H1 (cell line): ENCODE data around the gene PLXDC2. TPM values are rescaled to one million over a fixed set of nuclear protein-coding genes. Genes with fewer than 3 reads are reported as not detected.

ENCODE experiments used
- CTCF ChIA-PET: fragments of 300-600 bp; sonication (Branson Sonifier 250); formaldehyde crosslinking; loops from one replicate; lab custom pipeline; 2021; ENCODE audit not compliant: partially characterized antibody; lab: Charles Lee
- POLR2A ChIA-PET: fragments of 300-600 bp; sonication (Branson Sonifier 250); formaldehyde crosslinking; loops from one replicate; lab custom pipeline; 2021; ENCODE audit warnings: inconsistent platforms; ENCODE audit not compliant: partially characterized antibody; lab: Charles Lee
- DNase-seq, 2 experiments: peaks; one replicate each; pipeline versions ENCODE4 v3.0.0 to v3.0.0-alpha.2; 2010 to 2022; ENCODE audit warnings: low spot score in 2 of 2, low read depth in 1 of 2, mixed read lengths in 1 of 2
- FAIRE-seq: peaks from 2 replicates; lab custom pipeline; 2011; peaks lifted over from hg19 to GRCh38; lab: Jason Lieb, UNC
- H2AFZ ChIP-seq: 2 replicates; pipeline ENCODE4 v1.8.1; 2012; ENCODE audit warnings: low read length, inconsistent platforms
- H2AK5ac ChIP-seq: 2 replicates; pipeline ENCODE4 v1.6.1; 2013; ENCODE audit warnings: low read depth, low read length
- H2BK120ac ChIP-seq: replicated peaks from 2 replicates; pipeline ENCODE3; 2013; ENCODE audit warnings: low read depth, low read length, inconsistent platforms
- H2BK12ac ChIP-seq: 2 replicates; pipeline ENCODE4 v1.6.1; 2013; ENCODE audit warnings: low read depth, low read length
- H2BK15ac ChIP-seq: 2 replicates; pipeline ENCODE4 v1.6.1; 2013; ENCODE audit warnings: low read length
- H2BK20ac ChIP-seq: 2 replicates; pipeline ENCODE4 v1.6.1; 2013; ENCODE audit warnings: low read length
- H2BK5ac ChIP-seq: 2 replicates; pipeline ENCODE4 v1.6.1; 2013; ENCODE audit warnings: low read depth, low read length
- H3K14ac ChIP-seq: 2 replicates; pipeline ENCODE4 v1.6.1; 2013; ENCODE audit warnings: inconsistent platforms; ENCODE audit not compliant: insufficient read length
- H3K18ac ChIP-seq: 2 replicates; pipeline ENCODE4 v1.6.1; 2013; ENCODE audit warnings: low read length; ENCODE audit errors: extremely low read depth
- H3K23ac ChIP-seq: 2 replicates; pipeline ENCODE4 v1.6.1; 2013; ENCODE audit warnings: inconsistent platforms; ENCODE audit not compliant: insufficient read length
- H3K23me2 ChIP-seq: 2 replicates; pipeline ENCODE4 v1.6.1; 2013; ENCODE audit warnings: low read depth, low read length
- H3K27ac ChIP-seq: 2 replicates; pipeline ENCODE4 v1.6.1; 2011; ENCODE audit warnings: low read depth, low read length, inconsistent platforms
- H3K27me3 ChIP-seq, 4 experiments: replicated peaks in 1 of 4; 1 replicate in 1 of 4; 2 replicates in 3 of 4; pipeline versions ENCODE4 v1.6.1 to v1.8.1; 2011 to 2013; ENCODE audit warnings: low read length in 3 of 4, mild to moderate bottlenecking in 3 of 4, inconsistent platforms in 2 of 4, mixed read lengths in 2 of 4, moderate library complexity in 1 of 4; ENCODE audit not compliant: control insufficient read depth in 3 of 4, insufficient read depth in 3 of 4; ENCODE audit errors: extremely low read depth in 1 of 4
- H3K36me3 ChIP-seq, 4 experiments: 2 replicates each; pipeline versions ENCODE4 v1.6.1 to v1.8.1; 2011 to 2013; ENCODE audit warnings: mild to moderate bottlenecking in 4 of 4, low read length in 3 of 4, moderate library complexity in 2 of 4, control low read depth in 1 of 4, inconsistent platforms in 1 of 4; ENCODE audit not compliant: insufficient read depth in 4 of 4, control insufficient read depth in 2 of 4
- H3K4ac ChIP-seq: replicated peaks from 2 replicates; pipeline ENCODE3; 2013; ENCODE audit warnings: low read length, low read depth, mixed read lengths, inconsistent platforms; ENCODE audit not compliant: insufficient read length
- H3K4me1 ChIP-seq, 4 experiments: replicated peaks in 1 of 4; 1 replicate in 1 of 4; 2 replicates in 3 of 4; pipeline versions ENCODE4 v1.6.1 to v1.8.1; 2011 to 2013; ENCODE audit warnings: low read length in 3 of 4, inconsistent platforms in 2 of 4, mixed read lengths in 1 of 4; ENCODE audit not compliant: insufficient read depth in 4 of 4, control insufficient read depth in 3 of 4
- H3K4me2 ChIP-seq, 2 experiments: 2 replicates each; pipeline versions ENCODE4 v1.6.1 to v1.8.1; 2011 to 2013; ENCODE audit warnings: low read depth in 2 of 2, low read length in 2 of 2, control low read depth in 1 of 2, inconsistent platforms in 1 of 2, mild to moderate bottlenecking in 1 of 2; ENCODE audit not compliant: insufficient read depth in 1 of 2
- H3K4me3 ChIP-seq, 4 experiments: fragments of 200-600, 300-600 bp in 1 of 4; sonication (generic), shearing (Covaris generic), sonication (Bioruptor Twin) in 1 of 4; 2 replicates each; pipeline versions ENCODE4 v1.5.1 to v1.8.1; 2011 to 2016; ENCODE audit warnings: low read length in 4 of 4, low read depth in 3 of 4, control low read depth in 2 of 4, inconsistent platforms in 2 of 4, mild to moderate bottlenecking in 2 of 4, mixed read lengths in 1 of 4, moderate library complexity in 1 of 4; ENCODE audit not compliant: insufficient read depth in 2 of 4; ENCODE audit errors: extremely low read depth in 1 of 4
- H3K56ac ChIP-seq: replicated peaks from 2 replicates; pipeline ENCODE3; 2013; ENCODE audit warnings: low read depth, mild to moderate bottlenecking, mixed read lengths, low read length, inconsistent platforms; ENCODE audit not compliant: insufficient read length
- H3K79me1 ChIP-seq: 2 replicates; pipeline ENCODE4 v1.6.1; 2013; ENCODE audit warnings: low read depth, low read length, control low read depth
- H3K79me2 ChIP-seq, 2 experiments: 2 replicates each; pipeline versions ENCODE4 v1.6.1 to v1.8.1; 2012 to 2013; ENCODE audit warnings: low read length in 2 of 2, mild to moderate bottlenecking in 2 of 2, inconsistent platforms in 1 of 2; ENCODE audit not compliant: insufficient read depth in 2 of 2, control insufficient read depth in 1 of 2
- H3K9ac ChIP-seq, 4 experiments: replicated peaks in 1 of 4; 1 replicate in 1 of 4; 2 replicates in 3 of 4; pipeline versions ENCODE4 v1.6.1 to v1.8.1; 2011 to 2013; ENCODE audit warnings: low read depth in 3 of 4, low read length in 3 of 4, control low read depth in 2 of 4, mild to moderate bottlenecking in 2 of 4, moderate library complexity in 2 of 4, inconsistent platforms in 1 of 4; ENCODE audit errors: extremely low read depth in 1 of 4
- H3K9me3 ChIP-seq, 2 experiments: 2 replicates each; pipeline versions ENCODE4 v1.6.1 to v1.8.1; 2012 to 2013; ENCODE audit warnings: mild to moderate bottlenecking in 2 of 2, moderate library complexity in 2 of 2, control low read depth in 1 of 2, inconsistent platforms in 1 of 2, low read depth in 1 of 2, low read length in 1 of 2, mixed read lengths in 1 of 2; ENCODE audit not compliant: insufficient read depth in 2 of 2
- H4K20me1 ChIP-seq, 2 experiments: replicated peaks in 1 of 2; 2 replicates each; pipeline versions ENCODE3 to v1.8.1; 2011 to 2013; ENCODE audit warnings: inconsistent platforms in 2 of 2, low read length in 2 of 2, mild to moderate bottlenecking in 1 of 2; ENCODE audit not compliant: insufficient read depth in 2 of 2, control insufficient read depth in 1 of 2
- H4K5ac ChIP-seq: 2 replicates; pipeline ENCODE4 v1.6.1; 2013; ENCODE audit warnings: low read length, low read depth, mixed read lengths, inconsistent platforms; ENCODE audit not compliant: insufficient read length
- H4K8ac ChIP-seq: 2 replicates; pipeline ENCODE4 v1.8.0; 2013; ENCODE audit warnings: mild to moderate bottlenecking, moderate library complexity, low read length, inconsistent platforms; ENCODE audit not compliant: insufficient read depth; ENCODE audit errors: extremely low read depth
- H4K91ac ChIP-seq: replicated peaks from 2 replicates; pipeline ENCODE3; 2013; ENCODE audit warnings: low read length, mixed read lengths, inconsistent platforms; ENCODE audit not compliant: insufficient read length
- ASH2L ChIP-seq: fragments of 200-600, 300-600 bp; sonication (generic); IDR thresholded peaks from one replicate; pipeline ENCODE4 v1.7.1; 2017; ENCODE audit warnings: low read length
- BRCA1 ChIP-seq: IDR thresholded peaks from 2 replicates; pipeline ENCODE4 v1.6.1; 2012; ENCODE audit warnings: low read depth, low read length, improper control_type of control experiment
- CHD1 ChIP-seq: IDR thresholded peaks from 2 replicates; pipeline ENCODE4 v1.6.1; 2012; ENCODE audit warnings: low read depth, low read length, improper control_type of control experiment
- JUN ChIP-seq: IDR thresholded peaks from 2 replicates; pipeline ENCODE4 v1.6.1; 2011; ENCODE audit warnings: low read depth, mild to moderate bottlenecking, improper control_type of control experiment, low read length
- NRF1 ChIP-seq: IDR thresholded peaks from 2 replicates; pipeline ENCODE4 v1.6.1; 2011; ENCODE audit warnings: mild to moderate bottlenecking, low read depth, low read length, improper control_type of control experiment
- SRF ChIP-seq: IDR thresholded peaks from 2 replicates; pipeline ENCODE4 v1.6.1; 2011; ENCODE audit warnings: mild to moderate bottlenecking, low read depth, low read length, moderate library complexity
- TAF7 ChIP-seq: optimal IDR thresholded peaks from 2 replicates; pipeline ENCODE3; 2011; ENCODE audit warnings: low read depth, mild to moderate bottlenecking, inconsistent platforms, low read length, moderate library complexity, borderline replicate concordance
- WGBS, 2 experiments: shearing (Covaris generic) in 1 of 2; methylation state at CpG; one replicate each; pipeline versions ENCODE4 v1.1.6 to v1.1.7; 2013 to 2015; ENCODE audit warnings: low lambda C conversion rate in 2 of 2, mixed read lengths in 2 of 2, inconsistent platforms in 1 of 2, low coverage in 1 of 2, missing lambda C conversion rate in 1 of 2; ENCODE audit not compliant: insufficient replicate concordance in 2 of 2, insufficient coverage in 1 of 2, insufficient read length in 1 of 2; ENCODE audit errors: extremely low coverage in 1 of 2, missing lambda C conversion rate in 1 of 2; 5-methylcytosine and 5-hydroxymethylcytosine counted together
- polyA plus RNA-seq, 7 experiments: library from polyadenylated mRNA; depleted of rRNA in 3 of 7; stranded (reverse) in 5 of 7; unstranded in 2 of 7; fragments of >200 nt in 5 of 7; fragments of 200-250 nt in 2 of 7; gene quantifications; 1 replicate in 5 of 7; 2 replicates in 1 of 7; 4 replicates in 1 of 7; pipeline versions ENCODE4 v1.2.1 to v1.2.3, GENCODE V29; 2011 to 2013; ENCODE audit warnings: missing spikeins in 2 of 7, mixed read lengths in 2 of 7
- total RNA-seq: library from RNA; stranded (reverse); fragmentation: NEBNext Ultra II Directional; extraction: Animal tissue kit (Norgen Biotek cat#: 25700); gene quantifications from 2 replicates; pipeline ENCODE4 v1.2.1, GENCODE V29; 2021

Gene PLXDC2
- total and polyA plus RNA-seq, 2 of the 8 experiments (the other 6 are each of a cell fraction or from before 2014, with no cell fraction given): 23.0 to 40.5 TPM

DNA sequence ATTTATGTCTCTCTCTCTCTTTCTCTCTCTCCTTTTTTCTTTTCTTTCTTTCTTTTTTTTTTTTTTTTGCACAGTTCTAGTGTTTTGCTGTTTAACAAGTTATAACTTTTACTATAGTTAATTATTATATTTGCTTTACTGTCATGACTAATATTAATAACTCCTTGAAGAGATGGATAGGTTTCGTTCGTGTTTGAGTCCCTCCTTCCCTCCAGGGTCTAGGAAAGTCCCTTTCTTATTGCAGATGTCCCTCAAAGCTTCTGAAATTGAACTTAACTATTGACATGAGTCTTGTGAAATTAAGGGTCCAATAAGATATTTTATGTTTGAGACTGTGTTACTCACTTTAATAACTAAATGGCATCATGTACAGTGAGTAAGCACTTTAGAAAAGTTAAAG is 131.4 kb downstream of the PLXDC2 start:
- H4K8ac ChIP-seq: no peak overlapping the region
- WGBS, 2 experiments: 88% methylated on average over 2 of the region's 2 CpGs; no CpG with 5 or more reads in 1 of the 2 experiments
- H3K36me3 ChIP-seq: peaks cover 0 to 3% (median 0%) of the 10 kb centered on the region in 4 experiments; a peak in 4 of 8 replicates
- no peaks in the 10 kb centered on the region for H3K23me2 ChIP-seq
- no peak overlapping the region for H2AK5ac ChIP-seq
- CTCF ChIA-PET: no interaction called here
- H2AFZ ChIP-seq: no peak overlapping the region
- H3K4me1 ChIP-seq: peaks cover 0 to 2% (median 0%) of the 10 kb centered on the region in 4 experiments; a peak in 1 of 7 replicates
- H4K5ac ChIP-seq: no peak overlapping the region
- H2BK12ac ChIP-seq: no peak overlapping the region
- H3K4ac ChIP-seq: no peak overlapping the region
- no peak overlapping the region for H3K9ac ChIP-seq
- TF ChIP-seq NRF1 (no peak), ASH2L (no peak), SRF (no peak), BRCA1 (no peak), JUN (no peak), CHD1 (no peak), TAF7 (no peak)
- no peak overlapping the region for H2BK15ac ChIP-seq
- H3K79me2 ChIP-seq: peaks cover 0 to 45% of the 10 kb centered on the region in 2 experiments; a peak in 3 of 4 replicates
- no peaks in the 10 kb centered on the region for H3K79me1 ChIP-seq
- no peak overlapping the region for H2BK120ac ChIP-seq
- POLR2A ChIA-PET: interaction anchor here (1.1 kb wide), 1 partner anchor 8 kb away, joined by 3 read pairs; no protein-coding TSS in a partner anchor
- no peak overlapping the region for H3K14ac ChIP-seq
- H3K4me2 ChIP-seq: no peak overlapping the region
- H2BK20ac ChIP-seq: no peak overlapping the region
- no peak overlapping the region for H3K56ac ChIP-seq
- peaks cover 0 to 1% of the 10 kb centered on the region in 2 experiments for H4K20me1 ChIP-seq
- H3K27me3 ChIP-seq: no peaks in the 10 kb centered on the region
- H3K27ac ChIP-seq: no peak overlapping the region
- no peak overlapping the region for H3K18ac ChIP-seq
- H2BK5ac ChIP-seq: no peak overlapping the region
- no peak overlapping the region for H4K91ac ChIP-seq
- H3K9me3 ChIP-seq: peaks cover 0 to 6% of the 10 kb centered on the region in 2 experiments; a peak in 1 of 4 replicates
- FAIRE-seq: no peak
- no peak overlapping the region for H3K4me3 ChIP-seq
- H3K23ac ChIP-seq: no peak overlapping the region
- DNase-seq: no peak
